ENCODE data around the gene LYZL2.

GRCh38 chr10:30598105-30598776 is 31.3 kb downstream of the LYZL2 start:
- no peak for TF ChIP-seq ARNTL (CRISPR knock-in tag; IDR thresholded peaks at IDR 0.05; ENCODE audit: borderline replicate concordance, low read depth)
- TF ChIP-seq BACH2 (CRISPR knock-in tag; IDR thresholded peaks at IDR 0.05; ENCODE audit: borderline replicate concordance) = no peak
